CMK (cell line): ENCODE results near the gene HLA-A.
"Not testable (repeated sequence)": the region's sequence is repeated elsewhere in the genome, so short reads cannot be mapped to it uniquely, and the experiment has no call there.

Source experiments
- DNase-seq: peaks from one replicate; pipeline ENCODE4 v3.0.0-alpha.2; 2010; ENCODE audit warnings: low read depth

Gene HLA-A

DNA sequence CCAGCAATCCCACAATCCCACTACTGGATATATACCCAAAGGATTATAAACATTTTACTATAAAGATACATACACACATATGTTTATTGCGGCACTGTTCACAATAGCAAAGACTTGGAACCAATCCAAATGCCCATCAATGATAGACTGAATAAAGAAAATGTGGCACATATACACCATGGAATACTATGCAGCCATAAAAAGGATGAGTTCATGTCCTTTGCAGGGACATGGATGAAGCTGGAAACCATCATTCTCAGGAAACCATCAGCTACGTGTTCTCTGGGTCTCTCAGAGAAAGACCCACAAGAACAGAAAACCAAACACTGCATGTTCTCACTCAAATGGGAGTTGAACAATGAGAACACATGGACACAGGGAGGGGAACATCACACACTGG lies 21.4 kb downstream of the HLA-A start:
- DNase-seq, result not testable (repeated sequence)

GRCh38 chr6:29964518-29964886 lies 22.2 kb downstream of the HLA-A start:
- DNase-seq, result no peak

DNA sequence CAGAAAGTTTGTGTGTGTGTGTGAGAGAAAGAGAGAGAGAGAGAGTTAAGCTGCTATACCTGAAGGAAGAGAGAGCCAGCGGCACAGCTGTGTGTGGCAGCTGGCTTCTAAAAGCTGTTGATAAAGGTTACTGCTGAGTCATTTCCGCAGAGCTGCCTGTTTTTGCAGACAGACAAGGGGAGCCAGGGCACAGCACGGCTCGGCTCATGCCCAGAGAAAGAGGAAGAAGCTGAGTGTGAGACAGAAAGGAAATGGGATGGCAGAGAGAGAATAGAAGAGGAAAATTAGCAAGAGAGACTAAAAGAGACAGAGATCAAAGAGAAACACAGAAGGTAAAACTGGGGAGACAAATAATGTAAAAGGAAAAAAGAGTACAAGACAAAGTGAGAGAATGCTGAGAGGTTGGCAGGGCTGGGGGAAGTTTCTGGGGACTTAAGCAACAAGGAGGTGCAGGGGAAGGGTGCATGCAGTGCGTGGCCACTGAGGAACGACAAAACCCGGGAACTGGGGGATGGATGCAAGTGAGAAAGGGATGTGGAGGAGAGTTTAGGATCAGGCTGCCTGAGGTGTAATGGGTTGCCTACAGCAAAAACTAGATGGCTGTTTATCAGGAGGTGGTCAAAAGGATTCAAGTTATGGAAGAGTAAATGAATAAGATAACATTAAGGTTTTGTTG lies 22.7 kb downstream of the HLA-A start:
- DNase-seq, result peak; percentile 91

- no peak for DNase-seq
Measured at GRCh38 chr6:29965563-29965872, 23.2 kb downstream of the HLA-A start.

GRCh38 chr6:29965873-29966601 lies 23.7 kb downstream of the HLA-A start:
- DNase-seq, result peak; percentile 94

DNA sequence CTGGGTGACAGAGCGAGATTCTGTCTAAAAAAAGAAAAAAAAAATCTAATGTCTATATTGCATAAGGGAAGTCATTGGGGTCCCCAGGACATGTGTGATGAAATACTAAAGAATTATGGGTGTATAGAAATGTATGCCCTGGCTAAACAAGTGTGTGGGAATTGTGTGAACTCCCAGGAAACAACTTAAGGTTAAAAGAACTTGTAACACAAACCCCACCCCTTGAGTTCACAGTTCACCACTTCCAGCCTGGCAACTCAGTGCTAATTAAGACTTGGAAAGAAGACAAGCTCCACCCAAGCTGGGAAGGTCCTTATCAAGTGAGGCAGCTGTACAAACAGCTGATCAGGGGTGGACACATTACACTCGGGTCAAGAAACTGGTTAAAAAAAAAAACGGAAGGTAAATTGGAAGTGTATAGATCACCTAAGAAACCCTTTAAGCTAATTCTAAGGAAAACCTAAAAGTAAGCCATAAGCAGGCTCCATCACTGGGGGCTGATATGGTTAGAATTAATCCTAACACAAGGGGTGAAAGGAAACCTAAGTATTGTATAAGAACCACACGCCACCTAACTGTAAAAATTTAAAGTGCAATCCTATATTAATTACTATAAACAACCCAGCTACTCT lies 25.2 kb downstream of the HLA-A start:
- peak; percentile 68 for DNase-seq

GRCh38 chr6:29968130-29968529 lies 25.8 kb downstream of the HLA-A start:
- DNase-seq, result no peak

DNA sequence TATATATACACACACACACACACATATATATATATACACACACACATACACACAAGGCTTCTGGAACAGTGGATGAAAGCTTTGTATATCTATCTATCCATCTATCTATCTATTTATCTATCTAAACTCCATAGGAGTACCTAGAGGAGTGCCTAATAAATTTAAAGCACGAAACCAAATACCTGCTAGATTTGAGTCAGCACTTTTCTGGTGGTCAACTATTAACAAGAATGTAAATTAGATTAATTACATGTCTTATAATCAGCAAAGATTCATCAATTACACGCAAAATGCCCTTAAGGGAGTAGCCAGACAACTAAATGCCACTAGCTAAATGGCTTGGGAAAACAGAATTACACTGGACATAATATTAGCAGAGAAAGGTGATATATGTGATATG lies 26.6 kb downstream of the HLA-A start:
- no peak for DNase-seq

GRCh38 chr6:29970711-29971110 lies 28.4 kb downstream of the HLA-A start:
- DNase-seq, result no peak

- no peak for DNase-seq
Measured at GRCh38 chr6:29974901-29975560, 32.7 kb downstream of the HLA-A start.

DNA sequence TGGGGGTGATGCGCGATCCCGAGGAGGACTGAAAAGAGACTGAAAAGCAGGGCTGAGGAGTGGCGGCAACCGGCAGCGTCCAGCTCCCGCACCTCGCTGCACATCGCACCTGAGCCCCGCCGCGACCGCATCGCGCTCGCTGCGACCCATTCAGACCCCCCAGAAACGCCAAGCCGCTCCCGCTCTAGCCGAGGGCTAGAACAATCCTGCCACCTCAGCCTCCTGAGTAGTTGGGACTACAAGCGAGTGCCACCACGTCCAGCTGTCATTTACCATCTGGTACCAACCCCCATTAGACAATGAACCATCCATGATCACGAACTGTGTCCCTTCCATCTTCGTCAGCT lies 33.2 kb downstream of the HLA-A start:
- no peak for DNase-seq

DNA sequence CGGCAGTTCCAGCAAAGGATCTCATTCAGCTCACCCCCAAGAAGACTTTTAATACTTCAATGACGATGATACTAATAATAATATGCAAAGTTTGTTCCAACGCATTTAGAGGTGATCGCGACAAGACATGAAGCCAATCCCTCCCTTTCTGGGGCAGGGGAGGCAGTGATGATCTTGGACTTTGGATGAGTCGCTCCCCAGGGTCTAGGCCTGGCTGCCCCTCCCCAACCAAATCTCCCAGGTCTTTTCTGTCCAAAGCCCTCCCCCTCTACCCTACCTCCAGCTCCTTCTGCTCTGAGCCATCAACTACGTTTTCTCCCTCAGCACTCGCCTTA lies 33.9 kb downstream of the HLA-A start:
- DNase-seq, result no peak

GRCh38 chr6:29976588-29977424 lies 34.5 kb downstream of the HLA-A start:
- DNase-seq, result no peak

DNA sequence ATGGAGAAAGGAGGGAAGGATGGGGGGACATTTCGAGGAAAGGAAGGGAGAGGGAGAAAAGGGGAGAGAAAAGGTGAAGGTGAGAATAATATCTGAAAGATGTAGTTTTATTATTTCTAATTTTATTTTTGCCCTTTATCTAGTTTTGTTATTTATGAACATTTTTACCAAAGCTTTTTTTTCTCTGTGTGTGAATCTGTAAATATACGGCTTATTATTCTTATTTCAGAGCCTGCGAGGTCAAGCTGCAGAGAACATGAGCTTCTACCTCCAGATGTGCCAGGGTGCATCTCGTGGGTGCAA lies 35.0 kb downstream of the HLA-A start:
- DNase-seq, result no peak

GRCh38 chr6:29980013-29980412 lies 37.7 kb downstream of the HLA-A start:
- not testable (repeated sequence) for DNase-seq

GRCh38 chr6:29980511-29980910 lies 38.2 kb downstream of the HLA-A start:
- DNase-seq, result no peak

GRCh38 chr6:29981211-29981812 lies 39.0 kb downstream of the HLA-A start:
- DNase-seq, result no peak

DNA sequence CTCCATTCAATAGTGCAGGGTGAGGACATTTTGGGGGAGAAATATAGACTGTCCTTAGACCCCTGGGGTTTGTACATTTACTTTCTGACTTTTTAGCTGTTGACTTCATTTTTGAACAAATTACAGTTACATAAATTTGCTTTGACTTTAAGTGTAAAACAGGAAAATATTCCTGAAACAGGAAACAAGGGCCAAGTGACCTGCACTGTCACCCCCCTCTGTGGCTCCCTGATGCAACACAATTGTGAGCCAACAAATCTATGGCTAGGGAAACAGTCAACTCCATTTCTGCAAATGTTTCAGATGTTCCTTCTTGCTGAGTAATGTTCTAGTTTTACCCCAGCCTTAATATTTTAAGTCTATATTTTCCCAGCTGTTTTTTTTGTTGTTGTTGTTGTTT lies 39.8 kb downstream of the HLA-A start:
- no peak for DNase-seq

DNA sequence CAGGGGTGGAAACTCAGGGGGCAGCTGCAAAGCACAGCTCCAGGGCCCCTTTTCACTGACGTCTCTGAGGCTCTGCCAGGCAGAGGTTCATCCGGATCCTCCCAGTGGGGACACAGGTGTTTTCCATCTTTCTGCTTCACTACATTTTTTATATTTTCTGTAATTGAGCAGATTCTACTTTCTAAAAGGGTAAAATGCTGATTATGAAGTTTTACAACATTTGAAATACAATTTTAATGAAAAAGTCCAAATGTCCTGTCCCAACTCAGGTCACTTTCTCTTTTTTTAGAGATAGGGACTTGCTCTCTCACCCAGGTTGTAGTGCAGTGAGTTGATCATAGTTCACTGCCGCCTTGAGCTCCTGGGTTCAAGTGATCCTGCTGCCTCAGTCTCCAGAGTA lies 41.9 kb downstream of the HLA-A start:
- no peak for DNase-seq

- DNase-seq, result no peak
Measured at GRCh38 chr6:29984992-29985391, 42.7 kb downstream of the HLA-A start.

DNA sequence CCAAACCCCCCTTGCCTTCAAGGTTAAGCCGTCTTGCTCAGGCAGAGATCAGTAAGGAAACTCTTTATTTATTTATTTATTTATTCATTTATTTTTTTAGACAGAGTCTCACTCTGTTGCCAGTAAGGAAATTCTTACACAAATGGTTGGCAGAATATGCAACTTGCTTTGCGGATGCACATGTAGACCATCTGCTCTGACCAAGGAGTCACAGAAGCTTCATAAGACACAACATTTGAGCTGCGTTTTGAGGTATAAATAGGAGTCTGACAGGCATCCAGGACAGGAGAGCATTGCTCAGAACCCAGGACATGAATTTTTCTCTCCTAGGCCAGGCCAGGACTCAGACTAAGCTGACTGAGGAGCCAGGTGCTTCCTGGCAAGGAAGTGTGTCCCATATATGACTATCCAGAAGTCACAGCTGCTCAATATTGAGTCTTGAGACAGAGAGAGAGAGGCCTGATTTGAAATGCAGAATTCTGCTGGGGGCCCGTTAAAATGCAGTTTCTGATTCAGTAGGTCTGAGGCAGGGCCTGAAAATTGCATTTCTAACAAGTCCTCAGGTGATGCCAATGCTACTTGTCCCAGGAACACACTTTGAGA lies 43.9 kb downstream of the HLA-A start:
- no peak for DNase-seq

DNA sequence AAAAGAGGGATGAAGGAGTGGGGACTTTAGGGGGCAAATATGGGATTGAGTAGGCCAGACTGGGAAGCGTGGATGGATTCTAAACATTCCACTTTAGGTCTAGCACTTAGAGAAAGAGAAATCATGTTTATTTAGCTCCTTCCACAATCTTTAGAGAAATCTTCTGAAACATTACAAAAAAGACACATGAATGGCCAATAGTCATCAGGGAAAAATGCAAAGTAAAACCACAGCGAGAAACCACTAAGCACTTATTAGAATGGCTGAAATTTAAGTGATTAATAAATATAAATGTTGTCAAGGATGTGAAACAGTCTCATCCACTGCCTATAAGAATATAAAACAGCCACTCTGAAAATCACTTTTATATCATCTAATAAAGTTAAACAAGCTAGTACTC lies 46.9 kb downstream of the HLA-A start:
- no peak for DNase-seq
